Adrenal gland (tissue), 5 donors: ENCODE data around the gene WBP1L.

Source experiments
- CTCF ChIP-seq, 6 experiments: fragments of 450-650 bp in 4 of 6; fragments of 200-600 bp in 2 of 6; sonication (generic) in 1 of 6; IDR thresholded peaks; 1 replicate in 5 of 6; 2 replicates in 1 of 6; pipeline versions ENCODE4 v1.5.1 to v1.8.0; 2016 to 2021; ENCODE audit warnings: antibody characterized with exemption in 6 of 6, mild to moderate bottlenecking in 2 of 6, moderate library complexity in 1 of 6
- POLR2A ChIP-seq, 2 donors: fragments of 450-650 bp; IDR thresholded peaks; one replicate each; pipeline ENCODE4 v1.6.1; 2017; ENCODE audit warnings: antibody characterized with exemption in 2 of 2, mild to moderate bottlenecking in 2 of 2, moderate library complexity in 1 of 2
- donor health status: DM: no; HTN: no; CAD: no.

GRCh38 chr10:102813017-102813541 is 69.3 kb downstream of the WBP1L start:
- no peak for TF ChIP-seq CTCF (IDR thresholded peaks at IDR 0.05)
- no peak for TF ChIP-seq POLR2A (IDR thresholded peaks at IDR 0.05)
